Neural progenitor cell (in vitro differentiated cells): ENCODE measurements around the gene ACVR1.

Experiments
- EZH2 ChIP-seq: fragments of 200-600 bp; sonication (generic); IDR thresholded peaks from 2 replicates; pipeline ENCODE4 v1.6.1; 2017; ENCODE audit warnings: antibody characterized with exemption, mild to moderate bottlenecking, moderate library complexity
- EZH2phosphoT487 ChIP-seq: fragments of 200-600 bp; sonication (generic); IDR thresholded peaks from 2 replicates; pipeline ENCODE4 v1.6.1; 2017; ENCODE audit warnings: antibody characterized with exemption
- TF ChIP-seq, protein P1 (sequence below): fragments of 200-600 bp; sonication (generic); IDR thresholded peaks from 2 replicates; pipeline ENCODE4 v1.5.1; 2017; ENCODE audit warnings: antibody characterized with exemption, mild to moderate bottlenecking

- TF ChIP-seq, protein P1, sequence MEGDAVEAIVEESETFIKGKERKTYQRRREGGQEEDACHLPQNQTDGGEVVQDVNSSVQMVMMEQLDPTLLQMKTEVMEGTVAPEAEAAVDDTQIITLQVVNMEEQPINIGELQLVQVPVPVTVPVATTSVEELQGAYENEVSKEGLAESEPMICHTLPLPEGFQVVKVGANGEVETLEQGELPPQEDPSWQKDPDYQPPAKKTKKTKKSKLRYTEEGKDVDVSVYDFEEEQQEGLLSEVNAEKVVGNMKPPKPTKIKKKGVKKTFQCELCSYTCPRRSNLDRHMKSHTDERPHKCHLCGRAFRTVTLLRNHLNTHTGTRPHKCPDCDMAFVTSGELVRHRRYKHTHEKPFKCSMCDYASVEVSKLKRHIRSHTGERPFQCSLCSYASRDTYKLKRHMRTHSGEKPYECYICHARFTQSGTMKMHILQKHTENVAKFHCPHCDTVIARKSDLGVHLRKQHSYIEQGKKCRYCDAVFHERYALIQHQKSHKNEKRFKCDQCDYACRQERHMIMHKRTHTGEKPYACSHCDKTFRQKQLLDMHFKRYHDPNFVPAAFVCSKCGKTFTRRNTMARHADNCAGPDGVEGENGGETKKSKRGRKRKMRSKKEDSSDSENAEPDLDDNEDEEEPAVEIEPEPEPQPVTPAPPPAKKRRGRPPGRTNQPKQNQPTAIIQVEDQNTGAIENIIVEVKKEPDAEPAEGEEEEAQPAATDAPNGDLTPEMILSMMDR, result no peak
- TF ChIP-seq EZH2 (no peak), EZH2phosphoT487 (no peak)
These were observed 92.9 kb downstream of the ACVR1 start for GRCh38 chr2:157783245-157783644.
